AG09309 (cell line): ENCODE results near the gene NOB1.
A peak's percentile ranks its signal among the peaks of the same experiment; 100 is the strongest.
"Not testable (repeated sequence)": the region's sequence is repeated elsewhere in the genome, so short reads cannot be mapped to it uniquely, and the experiment has no call there.

ENCODE experiments used
- DNase-seq: peaks from one replicate; pipeline ENCODE4 v3.0.0-alpha.2; 2010; ENCODE audit warnings: low read depth
- H3K4me3 ChIP-seq: 2 replicates; pipeline ENCODE4 v1.5.1; 2011; ENCODE audit warnings: mild to moderate bottlenecking, low read depth, low read length, moderate library complexity; ENCODE audit not compliant: control insufficient read depth
- TF ChIP-seq, protein P1 (sequence below): IDR thresholded peaks from 2 replicates; pipeline ENCODE4 v1.5.1; 2011; ENCODE audit warnings: mild to moderate bottlenecking, low read depth, low read length, inconsistent platforms; ENCODE audit not compliant: insufficient read depth, control insufficient read depth; ENCODE audit errors: missing control alignments

Gene NOB1

GRCh38 chr16:69762814-69763598 is 8.3 kb upstream of the NOB1 start:
- TF ChIP-seq, protein P1, sequence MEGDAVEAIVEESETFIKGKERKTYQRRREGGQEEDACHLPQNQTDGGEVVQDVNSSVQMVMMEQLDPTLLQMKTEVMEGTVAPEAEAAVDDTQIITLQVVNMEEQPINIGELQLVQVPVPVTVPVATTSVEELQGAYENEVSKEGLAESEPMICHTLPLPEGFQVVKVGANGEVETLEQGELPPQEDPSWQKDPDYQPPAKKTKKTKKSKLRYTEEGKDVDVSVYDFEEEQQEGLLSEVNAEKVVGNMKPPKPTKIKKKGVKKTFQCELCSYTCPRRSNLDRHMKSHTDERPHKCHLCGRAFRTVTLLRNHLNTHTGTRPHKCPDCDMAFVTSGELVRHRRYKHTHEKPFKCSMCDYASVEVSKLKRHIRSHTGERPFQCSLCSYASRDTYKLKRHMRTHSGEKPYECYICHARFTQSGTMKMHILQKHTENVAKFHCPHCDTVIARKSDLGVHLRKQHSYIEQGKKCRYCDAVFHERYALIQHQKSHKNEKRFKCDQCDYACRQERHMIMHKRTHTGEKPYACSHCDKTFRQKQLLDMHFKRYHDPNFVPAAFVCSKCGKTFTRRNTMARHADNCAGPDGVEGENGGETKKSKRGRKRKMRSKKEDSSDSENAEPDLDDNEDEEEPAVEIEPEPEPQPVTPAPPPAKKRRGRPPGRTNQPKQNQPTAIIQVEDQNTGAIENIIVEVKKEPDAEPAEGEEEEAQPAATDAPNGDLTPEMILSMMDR, result no peak
- H3K4me3 ChIP-seq, result peak overlapping the region; percentile 87
- no peak for DNase-seq

GRCh38 chr16:69761983-69762813 is 7.5 kb upstream of the NOB1 start, which contains the start of gene WWP2:
WWP2 (plus strand) TSS chr16:69762332; CDS start chr16:69787011, 24,679 bp downstream.
- no peak for DNase-seq
- H3K4me3 ChIP-seq, result peak within 1 kb of the TSS; percentile 87
- TF ChIP-seq, protein P1, result no peak

GRCh38 chr16:69757375-69757774 is 2.6 kb upstream of the NOB1 start:
- not testable (repeated sequence) for DNase-seq

DNA sequence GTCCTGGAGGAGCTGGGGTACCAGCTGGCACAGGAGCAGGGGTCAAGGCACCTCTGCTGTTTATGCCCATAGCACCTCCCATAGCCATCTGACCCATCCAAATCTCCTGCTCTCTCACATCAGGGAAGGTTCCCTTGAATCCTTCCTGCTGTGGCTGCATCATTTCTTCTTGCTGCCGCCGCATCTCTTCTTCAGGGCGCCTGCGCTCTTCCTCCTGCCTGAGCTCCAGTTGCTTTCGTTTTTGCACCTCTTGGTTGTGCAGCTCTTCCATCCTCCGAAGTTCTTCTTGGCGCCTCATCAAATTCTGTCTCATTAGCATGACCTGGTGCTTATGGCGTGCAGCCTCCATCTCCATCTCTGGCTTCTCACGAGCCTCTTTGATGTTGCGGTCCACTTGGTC is 2.0 kb upstream of the NOB1 start:
- DNase-seq, result no peak
- no peak overlapping the region for H3K4me3 ChIP-seq
- TF ChIP-seq, protein P1, result no peak

More at GRCh38 chr16:69757375-69757774, 2.6 kb upstream of the NOB1 start:
- not testable (repeated sequence) for H3K4me3 ChIP-seq

- H3K4me3 ChIP-seq, result peak overlapping the region; percentile 100
- DNase-seq, result no peak
- TF ChIP-seq, protein P1, result no peak
These were observed 620 bp downstream of the NOB1 start for GRCh38 chr16:69754143-69754468.

DNA sequence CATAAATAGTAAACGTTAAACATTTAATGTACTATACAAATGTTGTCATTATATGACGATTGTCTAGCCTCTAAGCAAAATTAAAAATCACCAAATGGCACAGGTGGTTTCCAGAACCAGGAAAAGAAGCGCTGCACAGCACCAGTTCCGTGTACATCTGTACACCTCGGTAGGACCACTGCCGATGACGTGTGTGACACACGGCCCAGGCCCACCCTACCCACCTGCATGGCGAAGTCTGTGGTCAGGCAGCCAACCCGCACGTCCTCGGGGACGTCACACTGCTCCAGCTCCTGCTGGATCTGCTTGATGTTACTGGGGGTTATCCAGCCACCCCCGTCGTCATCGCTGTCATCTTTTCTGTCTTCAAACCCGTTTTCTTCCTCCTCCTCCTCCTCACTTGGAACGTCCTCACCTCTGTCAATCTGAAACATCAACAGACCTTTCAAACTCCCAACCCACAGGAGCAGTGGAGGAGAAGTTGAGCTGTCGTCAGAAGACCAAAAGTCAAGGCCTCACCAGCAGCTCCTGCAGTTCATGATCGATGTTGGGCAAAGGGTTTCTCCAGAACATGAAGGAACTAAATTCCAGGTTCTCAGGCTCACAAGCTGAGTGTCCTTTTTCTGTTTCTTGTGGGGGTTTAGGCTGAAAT is 5.9 kb downstream of the NOB1 start:
- DNase-seq, result no peak
- TF ChIP-seq, protein P1, result no peak
- no peak overlapping the region for H3K4me3 ChIP-seq

DNA sequence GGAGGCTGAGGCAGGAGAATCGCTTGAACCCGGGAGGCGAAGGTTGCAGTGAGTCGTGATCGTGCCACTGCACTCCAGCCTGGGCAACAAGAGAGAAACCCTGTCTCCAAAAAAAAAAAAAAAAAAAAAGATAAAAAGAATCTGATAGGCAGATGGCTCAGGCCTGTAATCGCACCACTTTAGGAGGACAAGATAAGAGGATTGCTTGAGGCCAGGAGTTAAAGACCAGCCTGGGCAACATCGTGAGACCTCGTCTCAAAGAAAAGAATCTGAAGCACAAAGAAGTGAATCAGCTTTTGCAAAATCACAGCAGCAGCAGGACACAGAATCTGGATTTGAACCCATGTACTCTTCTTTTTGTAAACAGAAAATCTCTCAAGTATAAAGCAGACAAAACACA is 7.6 kb downstream of the NOB1 start:
- H3K4me3 ChIP-seq, result no peak overlapping the region
- no peak for DNase-seq
- TF ChIP-seq, protein P1, result no peak
